ENCODE results near the gene KERA. TPM values are rescaled to one million over a fixed set of nuclear protein-coding genes. Genes with fewer than 3 reads are reported as not detected.

The KERA gene, protein sequence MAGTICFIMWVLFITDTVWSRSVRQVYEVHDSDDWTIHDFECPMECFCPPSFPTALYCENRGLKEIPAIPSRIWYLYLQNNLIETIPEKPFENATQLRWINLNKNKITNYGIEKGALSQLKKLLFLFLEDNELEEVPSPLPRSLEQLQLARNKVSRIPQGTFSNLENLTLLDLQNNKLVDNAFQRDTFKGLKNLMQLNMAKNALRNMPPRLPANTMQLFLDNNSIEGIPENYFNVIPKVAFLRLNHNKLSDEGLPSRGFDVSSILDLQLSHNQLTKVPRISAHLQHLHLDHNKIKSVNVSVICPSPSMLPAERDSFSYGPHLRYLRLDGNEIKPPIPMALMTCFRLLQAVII
- total RNA-seq: 52.3 TPM

DNA sequence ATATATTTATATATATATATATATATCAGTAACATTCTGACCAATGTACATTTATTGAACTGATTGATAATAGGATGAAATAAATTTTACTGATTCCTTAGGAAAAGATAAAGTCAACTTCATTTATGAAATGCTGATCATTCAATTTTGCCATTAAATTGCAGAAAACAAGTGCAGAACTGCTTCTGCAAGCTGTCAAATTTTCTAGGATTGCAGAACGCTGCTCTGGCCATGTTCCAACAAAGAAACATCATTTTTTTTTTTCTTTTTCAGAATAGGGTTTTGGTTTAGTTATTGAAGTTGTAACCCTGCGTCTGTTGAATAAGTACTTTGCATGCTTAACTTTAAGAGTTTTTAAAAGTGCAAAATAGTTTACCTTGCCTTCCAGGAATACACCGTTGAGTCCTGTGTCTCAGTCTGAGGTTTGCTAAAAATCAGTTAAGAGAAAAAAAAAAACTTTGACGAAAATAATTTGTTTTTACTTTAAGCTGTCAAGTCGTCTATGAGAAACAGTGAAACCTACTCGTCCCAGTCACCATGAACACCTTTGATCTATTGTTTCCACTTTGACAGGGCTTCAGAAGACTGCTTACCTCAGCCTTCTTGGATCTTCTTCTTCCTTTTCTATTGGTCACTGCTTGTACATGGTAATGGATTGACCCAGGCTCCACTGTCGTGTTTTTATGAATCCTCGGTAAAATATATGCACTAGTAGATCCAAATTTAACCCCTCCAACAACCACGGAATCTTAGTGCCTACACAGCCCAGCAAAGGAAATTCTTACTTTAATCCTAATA is at the start of gene KERA:
TSS of gene KERA (minus strand) at position 657 of the 798 bp plus-strand sequence. CDS start 1,743 bp downstream, outside the sequence.

DNA sequence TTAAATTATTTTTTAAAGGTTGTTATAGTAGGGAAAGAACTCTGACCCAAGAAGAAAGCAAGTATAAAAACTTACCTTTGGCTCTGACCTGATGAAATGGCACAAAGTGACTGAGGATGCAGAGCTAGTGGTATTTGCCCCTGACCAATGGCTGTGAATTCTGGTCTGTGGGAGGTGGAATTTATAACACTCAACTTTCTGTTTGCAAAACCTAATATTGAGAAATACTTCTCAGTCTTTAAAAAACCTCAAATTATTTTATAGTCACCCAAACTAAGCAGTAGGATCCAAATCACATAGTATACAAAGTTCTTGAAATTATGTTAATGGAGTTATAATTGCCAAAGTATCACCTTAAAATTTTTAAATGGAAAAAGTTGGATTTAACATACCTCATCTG is 53.0 kb downstream of the KERA start, which contains the start of gene EPYC:
TSS of gene EPYC (minus strand) at position 101 of the 400 bp plus-strand sequence. CDS start 2,407 bp downstream, outside the sequence.

Other genes starting within 250 kb of the KERA start
- not detected for gene CCER1, start 102.8 kb downstream of the KERA start, total RNA-seq
- gene EPYC, start 53.1 kb downstream of the KERA start, total RNA-seq: not detected
- 312 TPM for gene LUM, start 53.5 kb upstream of the KERA start, total RNA-seq
- 932 TPM for gene DCN, start 124.8 kb upstream of the KERA start, total RNA-seq

All from camera-type eye (tissue), 1 donor.